ENCODE results near the gene SMURF2. TPM values are rescaled to one million over a fixed set of nuclear protein-coding genes. Genes with fewer than 3 reads are reported as not detected.

SMURF2 gene
- total RNA-seq, 4 donors from 2014 or later: 13.2 to 21.0 (median 20.5) TPM

- no peak for DNase-seq (ENCODE audit: low spot score in 2 of 2)
- TF ChIP-seq, protein P1, sequence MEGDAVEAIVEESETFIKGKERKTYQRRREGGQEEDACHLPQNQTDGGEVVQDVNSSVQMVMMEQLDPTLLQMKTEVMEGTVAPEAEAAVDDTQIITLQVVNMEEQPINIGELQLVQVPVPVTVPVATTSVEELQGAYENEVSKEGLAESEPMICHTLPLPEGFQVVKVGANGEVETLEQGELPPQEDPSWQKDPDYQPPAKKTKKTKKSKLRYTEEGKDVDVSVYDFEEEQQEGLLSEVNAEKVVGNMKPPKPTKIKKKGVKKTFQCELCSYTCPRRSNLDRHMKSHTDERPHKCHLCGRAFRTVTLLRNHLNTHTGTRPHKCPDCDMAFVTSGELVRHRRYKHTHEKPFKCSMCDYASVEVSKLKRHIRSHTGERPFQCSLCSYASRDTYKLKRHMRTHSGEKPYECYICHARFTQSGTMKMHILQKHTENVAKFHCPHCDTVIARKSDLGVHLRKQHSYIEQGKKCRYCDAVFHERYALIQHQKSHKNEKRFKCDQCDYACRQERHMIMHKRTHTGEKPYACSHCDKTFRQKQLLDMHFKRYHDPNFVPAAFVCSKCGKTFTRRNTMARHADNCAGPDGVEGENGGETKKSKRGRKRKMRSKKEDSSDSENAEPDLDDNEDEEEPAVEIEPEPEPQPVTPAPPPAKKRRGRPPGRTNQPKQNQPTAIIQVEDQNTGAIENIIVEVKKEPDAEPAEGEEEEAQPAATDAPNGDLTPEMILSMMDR (IDR thresholded peaks at IDR 0.05): no peak
- no peak for TF ChIP-seq POLR2A (IDR thresholded peaks at IDR 0.05)
Measured at GRCh38 chr17:64698725-64699124, 36.6 kb upstream of the SMURF2 start.

GRCh38 chr17:64694207-64694606, 32.1 kb upstream of the SMURF2 start:
- DNase-seq (ENCODE audit: low spot score in 2 of 2): peak; percentile 80 to 90
- intact Hi-C loops (cut with DNase I; ENCODE audit: low total_unique reads): no loop called here
- TF ChIP-seq, protein P1 (IDR thresholded peaks at IDR 0.05): no peak
- TF ChIP-seq POLR2A (IDR thresholded peaks at IDR 0.05): no peak
- 43 to 44% methylated on average over 5 of the region's 5 CpGs for WGBS, 2 donors
- H3K4me3 ChIP-seq (ENCODE audit: low read depth, poor library complexity, severe bottlenecking): no peak overlapping the region

More at GRCh38 chr17:64698725-64699124, 36.6 kb upstream of the SMURF2 start:
- no peak overlapping the region for H3K4me3 ChIP-seq (ENCODE audit: low read depth, poor library complexity, severe bottlenecking)
- intact Hi-C loops (cut with DNase I; ENCODE audit: low total_unique reads): no loop called here
- 79 to 91% methylated on average over 2 of the region's 2 CpGs for WGBS, 2 donors

- TF ChIP-seq, protein P1 (IDR thresholded peaks at IDR 0.05): no peak
- no peak for TF ChIP-seq POLR2A (IDR thresholded peaks at IDR 0.05)
- no peak for DNase-seq (ENCODE audit: low spot score in 2 of 2)
- WGBS, 2 donors: 75 to 81% methylated on average over 3 of the region's 3 CpGs
- intact Hi-C loops (cut with DNase I; ENCODE audit: low total_unique reads): no loop called here
- no peak overlapping the region for H3K4me3 ChIP-seq (ENCODE audit: low read depth, poor library complexity, severe bottlenecking)
Measured at GRCh38 chr17:64692187-64692586, 30.1 kb upstream of the SMURF2 start.

DNA sequence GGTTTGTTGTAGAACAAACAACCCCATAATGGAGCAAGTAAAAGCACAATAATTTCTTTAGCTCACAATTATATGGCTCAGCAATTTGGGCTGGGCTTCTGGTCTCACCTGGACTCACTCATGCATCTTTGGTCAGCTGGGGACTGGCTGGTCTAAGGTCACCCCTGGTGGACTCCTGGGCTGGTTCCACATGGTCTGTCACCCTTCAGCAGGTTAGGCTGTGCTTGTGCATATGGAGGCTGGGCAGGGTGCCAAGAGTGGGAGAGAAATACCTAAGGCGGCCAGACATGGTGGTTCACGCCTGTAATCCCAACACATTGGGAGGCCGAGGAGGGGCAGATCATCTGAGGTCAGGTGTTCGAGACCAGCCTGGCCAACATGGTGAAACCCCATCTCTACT, 27.0 kb upstream of the SMURF2 start:
- intact Hi-C loops (cut with DNase I; ENCODE audit: low total_unique reads): no loop called here
- no peak overlapping the region for H3K4me3 ChIP-seq (ENCODE audit: low read depth, poor library complexity, severe bottlenecking)
- 97 to 99% methylated on average over 4 of the region's 4 CpGs for WGBS, 2 donors
- no peak for DNase-seq (ENCODE audit: low spot score in 2 of 2)
- no peak for TF ChIP-seq POLR2A (IDR thresholded peaks at IDR 0.05)
- TF ChIP-seq, protein P1 (IDR thresholded peaks at IDR 0.05): no peak

GRCh38 chr17:64688481-64688880, 26.4 kb upstream of the SMURF2 start:
- intact Hi-C loops (cut with DNase I; ENCODE audit: low total_unique reads): no loop called here
- 96 to 99% methylated on average over 5 of the region's 5 CpGs for WGBS, 2 donors
- no peak for DNase-seq (ENCODE audit: low spot score in 2 of 2)
- TF ChIP-seq, protein P1 (IDR thresholded peaks at IDR 0.05): no peak
- no peak for TF ChIP-seq POLR2A (IDR thresholded peaks at IDR 0.05)
- H3K4me3 ChIP-seq (ENCODE audit: low read depth, poor library complexity, severe bottlenecking): no peak overlapping the region

GRCh38 chr17:64687961-64688360, 25.9 kb upstream of the SMURF2 start:
- intact Hi-C loops (cut with DNase I; ENCODE audit: low total_unique reads): no loop called here
- DNase-seq (ENCODE audit: low spot score in 2 of 2): no peak
- no peak overlapping the region for H3K4me3 ChIP-seq (ENCODE audit: low read depth, poor library complexity, severe bottlenecking)
- no peak for TF ChIP-seq POLR2A (IDR thresholded peaks at IDR 0.05)
- TF ChIP-seq, protein P1 (IDR thresholded peaks at IDR 0.05): no peak
- WGBS, 2 donors: 74 to 81% methylated on average over 5 of the region's 5 CpGs
